ENCODE results near the gene CD151.
A peak's percentile ranks its signal among the peaks of the same experiment; 100 is the strongest.

GRCh38 chr11:813456-814096 is 19.2 kb upstream of the CD151 start:
- peak; percentile 55 for TF ChIP-seq POLR2AphosphoS5 (IDR thresholded peaks at IDR 0.05; ENCODE audit: borderline replicate concordance, low read depth, low read length)
- TF ChIP-seq EZH2 (IDR thresholded peaks at IDR 0.05): no peak

All from SK-N-MC (cell line).